Measurements from ENCODE around the gene ULK4.
A peak's percentile ranks its signal among the peaks of the same experiment; 100 is the strongest.
"Not testable (repeated sequence)": the region's sequence is repeated elsewhere in the genome, so short reads cannot be mapped to it uniquely, and the experiment has no call there.

ULK4 gene

GRCh38 chr3:41961751-41962679 is at the start of gene ULK4:
Gene ULK4, minus strand, starts transcription at chr3:41962103. Its CDS starts 7,344 bp downstream, at chr3:41954759.
- peak; percentile 99 for DNase-seq

GRCh38 chr3:42010530-42010929 is 48.6 kb upstream of the ULK4 start:
- no peak for DNase-seq

GRCh38 chr3:42009456-42009855 is 47.6 kb upstream of the ULK4 start:
- no peak for DNase-seq

GRCh38 chr3:42007785-42008184 is 45.9 kb upstream of the ULK4 start:
- DNase-seq = no peak

- DNase-seq = peak; percentile 59
Observed at GRCh38 chr3:42005401-42005800, 43.5 kb upstream of the ULK4 start.

- no peak for DNase-seq
Observed at GRCh38 chr3:42002790-42003189, 40.9 kb upstream of the ULK4 start.

DNA sequence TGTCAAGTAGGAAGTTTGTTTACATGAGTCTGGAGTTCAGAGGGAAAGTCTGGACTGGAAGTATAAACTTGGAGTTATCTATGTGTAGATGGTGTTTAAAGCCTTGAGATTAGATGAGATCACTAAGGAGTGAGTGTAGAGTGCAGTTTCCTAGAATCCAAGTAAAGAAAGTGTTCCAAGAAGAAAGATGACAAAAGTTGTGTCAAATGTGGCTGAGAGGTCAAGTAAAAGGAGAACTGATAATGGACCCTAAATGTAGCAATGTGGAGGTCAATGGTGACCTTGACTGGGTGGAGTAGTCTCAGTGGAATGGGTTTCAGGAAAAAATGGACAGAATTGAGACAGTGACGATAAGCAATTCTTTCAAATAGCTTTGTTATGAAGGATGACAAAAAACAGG is 39.9 kb upstream of the ULK4 start:
- no peak for DNase-seq

GRCh38 chr3:41999909-42000308 is 38.0 kb upstream of the ULK4 start:
- DNase-seq = no peak

DNA sequence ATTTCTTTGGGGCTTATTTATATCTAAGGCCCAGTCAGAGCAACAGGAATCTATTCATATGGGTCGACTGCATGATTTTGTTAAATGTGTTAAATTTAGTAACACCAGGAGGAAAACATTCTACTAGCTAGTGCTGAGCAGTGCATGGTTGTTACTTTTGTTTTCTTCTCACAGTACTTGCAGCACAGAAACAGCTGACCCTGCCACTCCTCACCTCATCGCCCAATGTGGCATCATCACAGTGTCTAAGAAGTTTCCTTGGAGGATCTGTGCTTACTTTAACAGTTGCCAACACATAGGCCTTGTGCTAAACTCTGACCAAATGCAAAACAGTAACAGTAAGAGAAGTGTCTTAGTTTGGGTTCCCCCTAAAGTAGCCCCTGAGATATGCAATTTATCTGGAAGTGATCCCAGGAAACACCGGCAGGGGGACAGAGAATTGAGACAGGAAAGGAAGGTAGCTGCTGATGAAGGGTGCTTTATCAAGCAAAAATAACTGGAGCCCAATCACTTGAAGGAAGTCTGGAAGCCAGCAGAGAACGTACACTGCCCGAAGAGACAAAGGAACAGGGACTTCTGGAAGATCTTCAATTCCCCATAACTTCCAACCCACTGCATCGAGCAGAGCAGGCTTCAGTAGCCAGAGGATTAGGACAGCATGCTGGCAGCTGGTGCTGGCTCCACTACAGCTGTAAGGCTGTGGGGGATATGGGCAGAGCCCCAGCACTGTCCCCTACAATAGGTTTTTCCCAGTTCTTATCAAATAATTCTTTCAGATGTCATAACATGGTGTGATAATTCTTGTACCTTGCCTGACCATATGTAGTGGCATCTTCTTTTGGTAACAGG is 36.0 kb upstream of the ULK4 start:
- DNase-seq = peak; percentile 58

DNA sequence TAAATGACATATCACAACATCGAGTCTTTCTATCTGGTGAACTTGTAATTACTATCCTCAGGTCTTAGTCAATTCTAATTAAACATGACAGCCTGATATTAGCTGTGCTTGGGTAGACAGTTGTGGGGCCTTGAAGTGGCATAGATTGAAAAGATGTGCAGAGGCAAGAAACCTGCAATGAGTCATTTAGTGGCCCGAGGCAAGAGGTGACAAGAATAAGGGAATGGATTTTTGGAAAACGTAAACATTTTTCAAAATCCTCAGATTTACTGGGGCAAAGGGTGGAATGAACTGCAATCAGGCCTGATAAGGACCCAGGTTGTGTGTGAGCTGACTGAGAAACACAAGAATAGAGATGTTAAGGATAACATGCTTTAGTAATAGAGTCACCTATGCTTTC is 29.5 kb upstream of the ULK4 start:
- DNase-seq = no peak

- no peak for DNase-seq
Observed at GRCh38 chr3:41989518-41989917, 27.6 kb upstream of the ULK4 start.

DNA sequence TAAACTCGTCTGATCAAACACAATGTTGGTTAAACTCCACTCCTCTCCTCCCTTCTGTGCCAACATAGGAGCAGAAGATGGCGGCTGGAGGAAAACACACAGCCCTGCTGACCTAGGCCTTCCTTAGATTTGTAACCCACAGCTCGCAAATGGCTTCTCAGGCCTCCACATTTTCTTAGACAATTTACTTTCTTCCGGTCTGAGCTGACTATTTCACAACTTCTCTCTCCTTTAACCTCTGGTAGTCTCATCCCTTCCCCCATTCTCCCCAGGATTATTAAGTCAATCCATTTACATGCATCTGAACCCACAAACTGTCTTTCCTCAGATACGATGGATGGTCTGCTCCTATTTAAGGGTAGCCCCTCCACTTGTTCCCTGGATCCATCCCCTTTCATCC is 25.7 kb upstream of the ULK4 start:
- no peak for DNase-seq

- DNase-seq = no peak
Observed at GRCh38 chr3:41986561-41986960, 24.7 kb upstream of the ULK4 start.

GRCh38 chr3:41985018-41985417 is 23.1 kb upstream of the ULK4 start:
- DNase-seq = no peak

GRCh38 chr3:41983091-41983490 is 21.2 kb upstream of the ULK4 start:
- DNase-seq = not testable (repeated sequence)

GRCh38 chr3:41977401-41977800 is 15.5 kb upstream of the ULK4 start:
- not testable (repeated sequence) for DNase-seq

DNA sequence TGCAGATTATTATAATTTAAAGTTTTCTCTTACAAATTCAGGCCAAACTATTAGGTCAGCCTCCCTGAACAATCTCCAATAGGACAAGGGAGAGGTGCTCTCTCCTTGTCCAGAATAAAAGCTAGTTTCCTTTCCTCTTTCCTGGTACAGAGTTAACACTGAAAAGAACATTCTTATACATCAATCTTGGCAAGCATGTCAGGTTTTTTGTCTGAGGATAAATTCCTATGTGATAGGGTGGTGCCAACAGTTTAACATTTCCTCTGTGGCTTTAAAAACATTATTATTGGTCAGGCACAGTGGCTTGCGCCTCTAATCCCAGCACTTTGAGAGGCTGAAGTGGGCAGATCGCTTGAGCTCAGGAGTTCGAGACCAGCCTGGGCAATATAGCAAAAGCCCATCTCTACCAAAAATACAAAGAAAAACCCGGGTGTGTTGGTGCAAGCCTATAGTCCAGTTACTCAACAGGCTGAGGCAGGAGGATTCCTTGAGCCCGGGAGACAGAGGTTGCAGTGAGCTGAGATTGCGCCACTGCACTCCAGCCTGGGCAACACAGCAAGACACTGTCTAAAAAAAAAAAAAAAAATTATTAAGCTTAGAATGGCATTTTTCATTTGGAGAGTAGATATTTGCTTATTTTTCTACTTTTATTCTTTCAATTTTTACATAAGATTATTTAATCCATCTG is 13.7 kb upstream of the ULK4 start:
- no peak for DNase-seq

GRCh38 chr3:41974223-41974622 is 12.3 kb upstream of the ULK4 start:
- no peak for DNase-seq

- no peak for DNase-seq
Observed at GRCh38 chr3:41972802-41973201, 10.9 kb upstream of the ULK4 start.

GRCh38 chr3:41966206-41966605 is 4.3 kb upstream of the ULK4 start:
- DNase-seq = no peak

- DNase-seq = no peak
Observed at GRCh38 chr3:41963823-41964222, 1.9 kb upstream of the ULK4 start.

- DNase-seq = peak; percentile 84
Observed at GRCh38 chr3:41960826-41961750, 815 bp downstream of the ULK4 start.
